SJCRH30 (cell line): ENCODE data around the gene INSYN2A. TPM values are rescaled to one million over a fixed set of nuclear protein-coding genes. Genes with fewer than 3 reads are reported as not detected.

ENCODE experiments used
- DNase-seq, 2 experiments: peaks; one replicate each; pipeline ENCODE4 v3.0.0-alpha.2; 2015 to 2020
- H3K27ac ChIP-seq: fragments of 250-450 bp; sonication (Bioruptor Pico); 2 replicates; pipeline ENCODE4 v1.5.1; 2020; ENCODE audit warnings: mild to moderate bottlenecking, moderate library complexity
- H3K27me3 ChIP-seq: fragments of 250-450 bp; sonication (Bioruptor Pico); 2 replicates; pipeline ENCODE4 v1.5.1; 2020; ENCODE audit warnings: mild to moderate bottlenecking, moderate library complexity
- H3K36me3 ChIP-seq: fragments of 250-450 bp; sonication (Bioruptor Pico); 2 replicates; pipeline ENCODE4 v1.5.1; 2020; ENCODE audit warnings: mild to moderate bottlenecking, moderate library complexity
- H3K4me1 ChIP-seq: fragments of 250-450 bp; sonication (Bioruptor Pico); 2 replicates; pipeline ENCODE4 v1.5.1; 2020; ENCODE audit warnings: mild to moderate bottlenecking, moderate library complexity
- H3K4me3 ChIP-seq: fragments of 250-450 bp; sonication (Bioruptor Pico); 2 replicates; pipeline ENCODE4 v1.5.1; 2020; ENCODE audit warnings: mild to moderate bottlenecking, moderate library complexity
- H3K9me3 ChIP-seq: fragments of 250-450 bp; sonication (Bioruptor Pico); replicated peaks from 2 replicates; pipeline ENCODE4 v1.5.1; 2020; ENCODE audit warnings: mild to moderate bottlenecking, moderate library complexity
- total RNA-seq: library from RNA; depleted of rRNA; stranded (reverse); fragments of >200 nt; shearing (Covaris generic); gene quantifications from 2 replicates; pipeline ENCODE4 v1.2.3, GENCODE V29; 2014

The INSYN2A gene
- total RNA-seq, 1 experiment from 2014 or later = 0.12 TPM

GRCh38 chr10:127153181-127153580, 43.2 kb downstream of the INSYN2A start:
- Histone ChIP-seq H3K36me3 (no peaks in the 10 kb centered on the region), H3K9me3 (no peaks in the 10 kb centered on the region), H3K4me1 (peaks cover 57% of the 10 kb centered on the region), H3K27ac (peak overlapping the region; percentile 36), H3K4me3 (no peak overlapping the region), H3K27me3 (no peaks in the 10 kb centered on the region)
- DNase-seq = peak; percentile 57 to 78

DNA sequence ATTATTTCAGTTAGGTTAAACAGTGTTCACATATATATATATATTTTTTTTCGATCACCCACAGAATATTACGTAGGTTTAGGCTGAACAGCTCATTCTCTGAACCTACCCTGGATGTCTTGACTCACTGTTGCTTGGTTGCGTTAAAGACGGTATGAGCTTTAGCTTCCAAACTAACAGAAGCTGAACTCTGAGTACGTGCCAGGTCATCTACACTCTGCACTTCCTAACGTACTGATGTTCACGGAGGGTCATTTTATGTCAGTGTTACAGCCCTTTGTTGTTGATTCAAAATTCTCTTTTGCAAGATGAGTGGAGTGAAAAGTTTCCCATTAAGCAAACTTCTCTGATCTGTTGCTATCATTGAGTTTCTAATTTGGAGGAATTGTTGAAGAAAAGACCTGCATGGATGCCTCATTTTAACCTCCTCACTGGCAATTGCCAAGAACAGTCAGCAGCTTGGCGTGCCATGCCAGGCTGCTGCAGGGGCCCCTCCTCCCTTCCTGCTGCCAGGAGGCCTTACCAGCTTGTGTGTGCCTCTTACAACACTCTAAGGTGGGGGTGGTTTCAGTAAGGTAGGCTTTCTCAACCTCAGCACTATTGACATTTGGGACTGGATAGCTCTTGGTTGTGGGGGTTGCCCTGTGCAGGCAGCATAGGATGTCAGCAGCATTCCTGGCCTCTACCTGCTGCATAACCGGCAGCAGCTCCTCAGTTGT, 44.3 kb downstream of the INSYN2A start:
- H3K36me3 ChIP-seq = no peaks in the 10 kb centered on the region
- no peak overlapping the region for H3K4me3 ChIP-seq
- H3K9me3 ChIP-seq = no peaks in the 10 kb centered on the region
- peaks cover 55% of the 10 kb centered on the region for H3K4me1 ChIP-seq
- H3K27ac ChIP-seq = no peak overlapping the region
- H3K27me3 ChIP-seq = no peaks in the 10 kb centered on the region
- no peak for DNase-seq

GRCh38 chr10:127151541-127151940, 44.9 kb downstream of the INSYN2A start:
- Histone ChIP-seq H3K9me3 (no peaks in the 10 kb centered on the region), H3K27ac (no peak overlapping the region), H3K36me3 (no peaks in the 10 kb centered on the region), H3K27me3 (no peaks in the 10 kb centered on the region), H3K4me1 (peaks cover 49% of the 10 kb centered on the region), H3K4me3 (no peak overlapping the region)
- no peak for DNase-seq

- Histone ChIP-seq H3K27me3 (no peaks in the 10 kb centered on the region), H3K27ac (peak overlapping the region; percentile 83), H3K36me3 (no peaks in the 10 kb centered on the region), H3K4me3 (no peak overlapping the region), H3K4me1 (peaks cover 49% of the 10 kb centered on the region), H3K9me3 (no peaks in the 10 kb centered on the region)
- DNase-seq = peak; percentile 60 to 83
Measured at GRCh38 chr10:127150136-127150535, 46.3 kb downstream of the INSYN2A start.

- peaks cover 49% of the 10 kb centered on the region for H3K4me1 ChIP-seq
- H3K27ac ChIP-seq = peak overlapping the region; percentile 83
- H3K36me3 ChIP-seq = no peaks in the 10 kb centered on the region
- no peak overlapping the region for H3K4me3 ChIP-seq
- H3K9me3 ChIP-seq = no peaks in the 10 kb centered on the region
- DNase-seq = peak; percentile 85 to 91
- H3K27me3 ChIP-seq = no peaks in the 10 kb centered on the region
Measured at GRCh38 chr10:127149501-127150081, 46.8 kb downstream of the INSYN2A start.

- Histone ChIP-seq H3K9me3 (no peaks in the 10 kb centered on the region), H3K4me3 (no peak overlapping the region), H3K36me3 (no peaks in the 10 kb centered on the region), H3K27me3 (no peaks in the 10 kb centered on the region), H3K4me1 (peaks cover 46% of the 10 kb centered on the region), H3K27ac (peak overlapping the region; percentile 83)
- DNase-seq = peak in 1 of 2 experiments; percentile 23
Measured at GRCh38 chr10:127148933-127149220, 47.5 kb downstream of the INSYN2A start.

DNA sequence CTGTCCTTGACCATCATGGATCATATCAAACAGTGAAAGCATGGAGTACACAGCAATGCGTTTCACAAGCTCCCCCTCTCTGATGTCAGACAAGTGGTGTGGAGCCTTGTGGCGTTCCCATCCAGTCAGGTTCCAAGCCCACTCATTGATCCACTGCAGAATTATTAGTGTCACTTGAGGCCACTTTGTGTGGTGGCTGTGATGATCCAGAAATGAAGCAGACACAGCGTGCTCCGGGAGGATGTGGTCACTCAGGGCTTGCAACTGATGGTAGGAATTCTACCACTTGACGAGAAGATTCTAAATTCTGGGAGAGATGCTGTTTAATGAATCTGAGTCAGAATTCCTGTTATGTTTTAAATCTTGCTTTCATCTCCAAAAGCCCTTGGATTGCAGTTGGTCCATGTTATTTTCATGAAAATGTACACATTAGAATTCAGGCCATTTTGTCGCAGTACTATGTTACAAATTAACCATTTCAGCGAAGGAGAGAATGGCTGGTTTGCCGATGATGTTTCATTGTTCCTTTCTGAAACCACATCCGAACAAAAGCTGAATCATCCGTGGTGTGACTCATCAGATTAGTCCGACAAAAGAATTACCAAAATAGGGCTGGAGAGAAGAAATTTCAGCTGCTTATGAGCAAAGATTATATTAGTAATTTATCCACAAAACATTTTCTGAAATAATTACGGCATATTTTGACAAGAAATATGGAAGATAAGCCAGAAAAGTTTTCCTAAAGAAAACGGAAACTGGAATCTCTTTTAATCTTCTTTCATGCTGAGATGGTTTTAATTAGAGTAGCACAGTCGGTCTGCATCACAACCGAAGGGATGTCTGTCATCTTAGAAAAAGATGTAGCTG, 48.1 kb downstream of the INSYN2A start:
- peaks cover 40% of the 10 kb centered on the region for H3K4me1 ChIP-seq
- no peaks in the 10 kb centered on the region for H3K9me3 ChIP-seq
- DNase-seq = peak; percentile 39 to 69
- H3K27ac ChIP-seq = peak overlapping the region; percentile 83
- no peaks in the 10 kb centered on the region for H3K36me3 ChIP-seq
- no peak overlapping the region; the same call in 1 of the 2 replicates for H3K4me3 ChIP-seq
- no peaks in the 10 kb centered on the region for H3K27me3 ChIP-seq

DNA sequence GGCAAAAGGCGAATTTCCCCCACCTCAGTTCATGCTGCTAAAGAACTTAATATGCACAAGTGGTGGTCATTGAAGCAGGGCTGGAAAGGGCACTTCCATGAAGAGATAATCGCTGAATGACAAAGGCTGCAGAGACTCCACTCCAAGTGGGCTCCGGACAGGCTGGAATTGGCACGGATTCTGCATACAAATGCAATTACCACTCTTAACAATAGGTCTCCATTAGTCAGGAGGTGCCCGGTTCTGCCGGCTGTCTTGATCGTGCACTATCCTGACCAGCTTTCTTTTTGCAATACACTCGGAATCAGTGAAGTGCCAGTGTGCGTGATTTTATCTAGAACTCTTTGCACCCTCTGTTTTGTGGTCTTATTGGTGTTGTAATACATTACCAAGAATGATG, 49.7 kb downstream of the INSYN2A start:
- DNase-seq = no peak
- Histone ChIP-seq H3K9me3 (no peaks in the 10 kb centered on the region), H3K36me3 (no peaks in the 10 kb centered on the region), H3K27me3 (no peaks in the 10 kb centered on the region), H3K4me3 (no peak overlapping the region), H3K27ac (no peak overlapping the region), H3K4me1 (peaks cover 31% of the 10 kb centered on the region)
